ENCODE measurements around the gene CCDC126.

Gene CCDC126

DNA sequence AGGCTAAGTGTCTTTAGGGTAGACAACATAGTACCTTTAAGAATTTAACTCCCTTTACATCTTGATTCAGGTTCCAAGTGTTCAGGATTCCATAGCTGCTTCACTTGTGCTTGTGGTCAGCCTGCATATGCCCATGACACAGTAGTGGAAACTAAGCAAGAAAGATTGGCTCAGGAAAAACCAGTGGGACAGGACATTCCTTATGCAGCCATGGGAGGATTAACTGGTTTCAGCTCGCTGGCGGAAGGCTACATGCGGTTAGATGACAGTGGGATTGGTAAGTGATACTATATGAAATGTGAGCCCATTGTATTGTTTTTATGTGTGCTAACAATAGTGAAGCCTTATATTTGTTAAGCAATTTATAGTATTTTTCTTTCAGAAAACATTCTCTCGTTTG, 94.1 kb downstream of the CCDC126 start:
- Histone ChIP-seq H3K4me3 (no peak overlapping the region), H3K27ac (no peak overlapping the region)

DNA sequence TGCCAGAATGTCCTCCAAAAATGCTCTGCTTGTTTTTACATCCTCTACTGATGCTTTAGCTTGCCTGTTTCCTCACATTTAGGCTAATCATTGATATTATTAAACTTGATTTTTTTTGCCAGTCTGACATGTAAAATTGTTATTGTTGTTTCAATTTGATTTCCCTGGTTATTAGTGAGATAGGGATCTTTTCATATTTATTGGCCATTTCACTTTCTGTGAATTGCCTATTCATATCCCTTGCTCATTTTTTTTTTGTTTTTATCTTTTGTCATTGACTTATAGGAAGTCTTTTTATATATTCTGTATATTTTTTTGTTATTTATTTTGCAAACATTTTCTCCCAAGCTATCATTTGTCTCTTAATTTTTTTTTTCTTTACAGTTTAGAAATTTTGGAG, 96.0 kb downstream of the CCDC126 start:
- no peak overlapping the region for H3K27ac ChIP-seq
- no peak overlapping the region for H3K4me3 ChIP-seq
